ENCODE data around the gene SLC20A1.
"Not testable (repeated sequence)": the region's sequence is repeated elsewhere in the genome, so short reads cannot be mapped to it uniquely, and the experiment has no call there.

SLC20A1 gene

DNA sequence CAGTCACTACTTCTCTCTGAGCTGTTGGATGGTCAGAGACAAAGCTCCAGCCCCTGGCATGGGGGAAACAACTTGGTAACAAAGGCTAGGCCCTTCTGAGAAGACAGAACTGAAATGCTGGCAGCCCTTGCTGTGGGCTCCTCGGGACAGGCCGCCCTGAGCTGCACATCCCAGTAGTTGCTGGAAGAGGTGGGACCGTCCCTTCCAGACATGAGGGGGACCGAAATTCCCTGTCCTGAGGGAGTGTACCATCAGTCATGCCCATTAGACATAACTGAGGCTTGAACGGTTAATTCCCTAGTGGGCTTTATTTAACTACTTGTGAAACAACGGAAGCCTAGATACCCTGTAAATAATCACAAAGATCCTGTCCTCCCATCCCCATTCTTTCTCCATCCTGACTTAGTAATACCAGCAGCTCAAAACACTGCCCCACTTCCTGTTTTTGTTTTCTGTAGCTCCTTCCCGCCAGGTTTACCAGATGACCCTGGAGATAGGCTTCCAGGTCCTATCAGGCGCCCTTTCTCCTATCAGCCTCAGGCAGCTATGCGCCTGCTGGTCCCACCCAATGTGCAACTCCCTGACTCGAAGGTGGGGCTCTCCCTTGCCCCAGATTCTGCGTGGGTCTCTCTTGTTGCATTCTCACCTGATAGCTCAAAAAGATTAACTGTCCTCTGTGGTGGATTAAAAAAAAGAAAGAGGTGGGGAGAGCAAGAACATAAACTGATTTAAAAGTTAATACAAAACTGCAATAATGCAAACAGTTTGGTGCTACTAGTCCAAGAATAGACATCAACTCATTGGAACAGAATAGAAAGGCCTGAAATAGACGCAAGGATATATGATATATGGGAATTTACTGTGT is 38.0 kb downstream of the SLC20A1 start:
- DNase-seq (ENCODE audit: low read depth), result no peak

DNA sequence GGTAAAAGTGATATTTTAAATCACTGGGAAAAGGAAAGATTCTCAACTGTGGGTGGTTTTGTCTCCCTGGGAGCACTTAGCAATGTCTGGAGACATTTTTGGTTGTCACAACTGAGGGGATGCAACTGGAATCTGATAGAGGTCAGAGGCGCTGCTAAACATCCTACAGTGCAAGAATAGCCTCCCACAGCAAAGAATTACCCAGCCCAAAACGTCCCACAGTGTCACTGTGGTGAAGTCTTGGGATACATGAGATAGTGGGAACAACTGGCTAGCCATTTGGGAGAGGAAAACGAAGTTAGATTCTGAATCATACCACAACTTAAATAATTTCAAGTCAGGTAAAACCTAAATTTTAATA is 38.7 kb downstream of the SLC20A1 start:
- no peak for DNase-seq (ENCODE audit: low read depth)

DNA sequence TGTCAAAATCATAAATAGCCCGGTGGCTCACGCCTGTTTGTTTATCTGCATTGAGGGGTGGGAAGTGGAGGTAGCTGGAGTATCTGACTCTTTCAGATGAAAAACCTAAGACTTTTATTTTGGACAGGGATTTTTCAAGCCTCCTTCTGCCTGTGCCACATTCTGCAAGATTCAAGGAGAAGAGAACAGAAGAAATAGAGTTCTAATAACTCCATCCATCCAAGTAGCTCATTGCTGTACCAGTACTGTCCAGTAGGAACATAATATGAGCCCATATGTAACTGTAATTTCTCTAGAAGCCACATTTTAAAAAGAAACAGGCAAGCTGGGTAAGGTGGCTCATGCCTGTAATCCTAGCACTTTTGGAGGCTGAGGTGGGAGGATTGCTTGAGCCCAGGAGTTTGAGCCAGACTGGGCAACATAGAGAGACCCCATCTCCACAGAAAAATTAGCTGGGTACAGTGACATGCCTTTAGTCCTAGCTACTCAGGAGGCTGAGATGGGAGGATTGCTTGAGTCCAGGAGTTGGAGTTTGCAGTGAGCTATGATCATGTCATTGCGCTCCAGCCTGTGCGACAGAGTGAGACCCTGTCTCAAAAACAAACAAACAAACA is 39.6 kb downstream of the SLC20A1 start:
- DNase-seq (ENCODE audit: low read depth), result no peak

DNA sequence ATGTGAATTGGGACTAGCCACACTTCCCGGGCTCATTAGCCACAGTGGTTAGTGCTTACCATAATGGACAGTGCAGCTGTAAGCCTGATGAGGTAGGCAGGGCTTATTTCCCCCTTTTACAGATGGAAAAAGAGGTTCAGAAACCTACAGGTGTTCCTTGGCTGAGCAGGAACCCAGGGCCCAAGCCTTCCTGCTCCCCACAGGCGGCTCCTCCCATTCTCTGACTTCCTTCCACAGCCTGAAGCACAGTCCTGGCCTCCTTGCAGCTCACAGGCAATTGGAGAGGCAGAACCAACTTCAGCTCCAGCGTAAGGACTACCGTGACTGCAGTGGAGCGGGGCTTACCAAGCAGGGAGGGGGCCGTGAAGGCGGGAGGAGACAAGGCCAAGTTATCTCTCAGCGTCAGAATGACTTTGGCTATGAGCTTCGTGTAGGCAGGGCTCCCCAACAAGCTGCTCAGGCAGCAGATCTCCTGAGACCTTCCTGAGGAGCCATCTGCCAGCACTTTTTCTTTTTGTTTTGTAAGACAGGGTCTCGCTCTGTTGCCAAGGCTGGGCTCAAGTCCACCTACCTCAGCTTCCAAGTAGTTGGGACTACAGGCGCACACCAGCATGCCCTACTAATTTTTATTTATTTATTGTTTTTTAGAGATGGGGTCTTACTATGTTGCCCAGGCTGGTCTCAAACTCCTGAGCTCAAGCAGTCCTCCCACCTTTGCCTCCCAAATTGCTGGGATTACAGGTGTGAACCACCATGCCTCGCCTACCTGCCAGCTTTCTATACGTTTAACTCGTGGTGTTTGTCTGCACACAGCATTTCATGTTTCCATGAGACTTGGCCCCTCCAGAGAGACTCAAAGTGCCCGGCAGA is 40.8 kb downstream of the SLC20A1 start:
- no peak for DNase-seq (ENCODE audit: low read depth)

DNA sequence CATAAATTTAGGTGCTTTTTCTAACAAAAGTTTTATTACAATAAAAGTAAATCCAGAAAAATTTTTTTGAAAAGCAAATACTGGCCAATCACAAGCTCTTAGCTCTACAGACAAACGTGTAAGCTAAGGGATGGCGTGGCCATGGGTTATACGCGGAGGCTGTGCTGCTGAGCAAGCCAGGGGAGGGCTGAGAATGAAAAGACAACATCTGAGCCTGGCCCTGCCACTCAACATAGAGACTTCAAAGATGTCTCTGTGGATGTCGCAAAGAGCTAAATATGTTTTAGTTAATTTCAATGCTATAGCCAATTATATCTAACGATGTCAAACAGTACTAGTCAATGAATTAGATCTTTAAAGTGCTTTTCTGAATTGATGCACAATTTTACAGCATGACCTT is 41.8 kb downstream of the SLC20A1 start:
- no peak for DNase-seq (ENCODE audit: low read depth)

DNA sequence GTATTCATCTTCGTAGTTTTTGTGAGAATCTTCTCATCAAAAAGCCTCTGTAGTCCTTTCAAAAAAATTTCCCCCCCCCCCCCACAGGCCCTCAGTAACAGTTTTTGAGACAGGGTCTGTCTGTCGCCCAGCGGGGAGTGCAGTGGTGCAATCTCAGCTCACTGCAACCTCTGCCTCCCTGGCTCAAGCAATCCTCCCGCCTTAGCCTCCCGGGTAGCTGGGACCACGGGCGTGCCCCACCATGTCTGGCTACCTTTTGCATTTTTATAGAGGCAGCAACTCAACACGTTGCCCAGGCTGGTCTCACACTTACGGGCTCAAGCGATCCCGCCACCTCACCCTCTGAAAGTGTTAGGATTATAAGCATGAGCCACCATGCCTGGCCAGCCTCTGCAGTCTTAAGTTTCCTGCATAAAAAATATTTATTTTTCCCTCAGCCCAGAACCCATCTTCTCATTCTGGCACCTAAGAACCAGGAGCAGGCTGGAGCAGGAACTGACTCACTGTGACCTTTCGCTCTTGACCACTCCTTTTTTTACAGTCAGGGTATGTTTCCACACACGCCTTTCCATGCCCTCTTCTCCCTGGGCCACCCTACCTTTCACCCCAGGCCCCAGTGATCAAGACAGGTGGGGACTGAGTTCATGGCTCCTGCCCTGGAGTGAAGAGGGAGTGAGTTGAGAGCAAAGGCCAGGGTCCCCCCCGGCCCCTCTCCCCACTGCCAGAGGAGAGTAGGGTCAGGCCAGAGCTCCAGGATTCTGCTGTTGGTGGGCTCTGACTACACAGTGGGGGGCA is 42.5 kb downstream of the SLC20A1 start:
- DNase-seq (ENCODE audit: low read depth), result no peak

DNA sequence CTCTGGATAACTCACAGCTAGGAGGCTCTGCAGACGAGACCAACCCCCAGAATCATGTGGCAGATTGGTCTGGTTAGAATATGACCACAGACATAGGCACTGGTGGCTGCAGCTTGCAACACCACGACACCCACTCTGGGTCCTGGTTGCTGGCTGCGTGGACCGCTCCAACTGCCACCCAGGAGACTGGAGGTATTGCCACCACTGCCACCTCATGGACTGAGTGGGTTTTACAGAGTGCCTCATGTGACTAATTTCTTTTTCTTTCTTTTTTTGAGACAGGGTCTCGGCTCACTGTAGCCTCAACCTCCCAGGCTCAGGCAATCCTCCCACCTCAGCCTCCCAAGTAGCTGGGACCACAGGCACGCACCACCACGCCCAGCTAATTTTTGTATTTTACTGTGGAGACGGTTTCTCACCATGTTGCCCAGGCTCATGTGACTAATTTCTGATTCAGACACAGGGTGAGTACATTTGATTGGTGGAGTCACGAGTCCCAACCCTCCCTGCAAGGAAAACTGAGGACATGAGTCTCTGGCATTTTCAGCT is 45.2 kb downstream of the SLC20A1 start:
- peak; percentile 30 for DNase-seq (ENCODE audit: low read depth)

DNA sequence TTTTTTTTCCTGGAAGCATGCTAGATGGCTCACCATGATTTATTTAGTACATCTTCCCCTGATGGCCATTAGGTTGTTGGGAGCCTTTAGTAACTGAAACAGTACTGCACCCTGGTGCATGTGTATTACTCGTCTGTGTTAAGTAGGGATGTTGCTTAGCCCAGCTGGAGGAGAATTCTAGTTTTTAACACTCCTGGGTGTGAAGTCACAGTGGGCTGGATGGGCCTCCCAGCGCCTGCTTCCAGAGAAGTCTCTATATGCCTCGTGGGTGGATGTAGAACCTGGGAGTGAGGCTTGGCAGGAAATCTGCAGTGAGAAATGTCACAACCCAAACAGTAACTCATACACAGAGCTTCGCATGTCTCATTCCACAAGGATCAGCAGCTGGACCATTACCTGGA is 46.1 kb downstream of the SLC20A1 start:
- no peak for DNase-seq (ENCODE audit: low read depth)

DNA sequence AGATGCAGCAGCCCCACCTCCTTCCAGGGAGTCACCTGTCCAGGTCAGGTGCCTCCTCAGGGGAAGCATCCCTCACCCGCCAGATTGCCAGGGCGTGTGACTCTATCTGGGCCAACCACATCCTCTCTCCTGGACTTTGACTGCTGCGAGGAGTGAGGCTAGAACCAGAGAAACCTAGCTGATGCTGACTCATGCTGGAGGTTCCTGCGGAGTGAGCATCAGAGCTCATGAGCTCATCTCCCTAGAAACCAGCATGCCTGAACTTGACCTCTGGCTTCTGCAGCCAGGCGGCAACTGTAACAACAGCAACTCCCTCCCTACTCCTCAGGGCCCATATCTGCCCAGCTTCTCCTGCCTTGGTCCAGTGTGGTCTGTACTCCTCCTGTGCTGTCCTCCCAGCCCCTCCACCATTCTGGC is 46.8 kb downstream of the SLC20A1 start:
- peak; percentile 28 for DNase-seq (ENCODE audit: low read depth)

DNA sequence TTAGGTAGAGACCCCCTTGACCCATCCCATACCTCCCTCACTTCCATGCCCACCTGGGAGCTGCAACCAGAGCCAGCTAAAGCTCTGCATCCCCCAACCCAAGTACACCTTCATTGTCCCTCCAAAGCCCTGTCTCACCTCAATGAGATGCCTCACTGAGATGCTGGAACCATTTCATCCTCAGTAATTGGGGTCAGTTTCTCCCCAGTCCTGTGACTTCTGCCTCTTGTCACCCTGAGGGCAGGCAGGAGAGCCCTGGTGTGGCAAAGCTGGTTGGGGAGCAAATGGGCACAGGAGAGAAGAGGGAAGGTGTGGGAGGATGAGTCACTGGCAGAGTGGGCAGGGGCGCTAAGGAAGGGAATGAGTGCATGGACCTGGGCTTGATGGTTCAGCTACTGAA is 47.2 kb downstream of the SLC20A1 start:
- DNase-seq (ENCODE audit: low read depth), result no peak

DNA sequence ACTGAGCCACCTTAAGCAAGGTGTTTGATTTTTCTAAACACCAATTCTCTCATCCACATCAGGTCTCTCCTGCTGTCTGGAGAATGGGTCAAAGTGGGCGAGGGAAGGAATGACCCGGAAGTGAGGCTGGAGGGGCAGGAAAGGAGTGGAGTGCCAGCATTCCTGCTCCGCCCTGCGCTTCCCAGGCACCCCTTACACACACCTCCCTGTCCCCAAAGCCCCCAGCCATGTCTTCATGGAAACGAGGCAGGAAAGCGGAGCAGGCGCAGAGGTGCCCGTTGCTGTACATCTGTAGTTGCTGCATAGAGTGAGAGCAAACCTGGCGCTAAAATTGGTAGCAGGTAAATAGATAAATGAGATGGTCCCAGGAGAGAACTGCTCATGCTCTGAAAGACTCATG is 47.9 kb downstream of the SLC20A1 start:
- no peak for DNase-seq (ENCODE audit: low read depth)

DNA sequence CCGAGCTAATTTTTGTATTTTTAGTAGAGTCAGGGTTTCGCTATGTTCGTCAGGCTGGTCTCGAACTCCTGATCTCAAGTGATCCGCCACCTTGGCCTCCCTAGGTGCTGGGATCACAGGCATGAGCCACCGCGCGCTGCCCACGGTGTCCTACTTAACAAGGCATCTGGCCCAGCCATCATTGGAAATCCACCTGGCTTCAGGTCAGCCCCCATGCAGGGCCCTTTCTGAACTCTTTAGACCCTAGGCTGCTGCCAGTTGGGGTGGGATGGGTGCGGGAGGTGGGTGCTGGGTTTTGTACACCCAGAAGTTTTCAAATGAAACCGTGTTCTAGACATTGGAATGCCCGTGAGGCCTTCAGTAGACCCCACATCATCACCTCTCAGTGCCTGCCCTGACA is 48.4 kb downstream of the SLC20A1 start:
- DNase-seq (ENCODE audit: low read depth), result no peak

DNA sequence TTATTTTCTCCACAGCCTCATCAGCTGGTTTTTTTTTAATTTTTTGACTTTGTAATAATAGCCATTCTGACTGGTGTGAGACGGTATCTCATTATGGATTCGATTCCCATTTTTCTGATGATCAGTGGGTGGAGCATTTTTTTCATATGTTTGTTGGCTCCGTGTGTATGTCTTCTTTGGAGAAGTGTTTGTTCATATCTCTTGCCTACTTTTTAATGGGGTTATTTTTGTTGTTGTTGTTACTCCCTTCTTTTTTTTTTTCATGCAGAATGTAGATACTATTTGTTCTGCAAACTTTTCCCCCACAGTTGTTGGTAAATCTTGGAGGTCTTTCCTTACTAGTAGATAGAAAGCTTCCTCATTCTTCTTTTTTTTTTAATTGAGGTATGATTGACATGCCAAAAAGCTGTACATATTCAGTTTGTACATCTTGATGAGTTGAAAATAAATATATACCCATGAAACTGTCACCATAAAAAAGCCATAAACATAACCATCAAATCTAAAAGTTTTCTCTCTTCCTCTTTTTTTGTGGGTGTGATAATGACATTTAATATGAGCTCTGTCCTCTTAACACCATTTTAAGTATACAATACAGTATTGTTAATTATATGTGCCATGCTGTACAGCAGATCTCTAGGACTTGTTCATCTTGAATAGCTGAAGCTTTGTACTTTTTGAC is 53.2 kb downstream of the SLC20A1 start:
- no peak for DNase-seq (ENCODE audit: low read depth)

DNA sequence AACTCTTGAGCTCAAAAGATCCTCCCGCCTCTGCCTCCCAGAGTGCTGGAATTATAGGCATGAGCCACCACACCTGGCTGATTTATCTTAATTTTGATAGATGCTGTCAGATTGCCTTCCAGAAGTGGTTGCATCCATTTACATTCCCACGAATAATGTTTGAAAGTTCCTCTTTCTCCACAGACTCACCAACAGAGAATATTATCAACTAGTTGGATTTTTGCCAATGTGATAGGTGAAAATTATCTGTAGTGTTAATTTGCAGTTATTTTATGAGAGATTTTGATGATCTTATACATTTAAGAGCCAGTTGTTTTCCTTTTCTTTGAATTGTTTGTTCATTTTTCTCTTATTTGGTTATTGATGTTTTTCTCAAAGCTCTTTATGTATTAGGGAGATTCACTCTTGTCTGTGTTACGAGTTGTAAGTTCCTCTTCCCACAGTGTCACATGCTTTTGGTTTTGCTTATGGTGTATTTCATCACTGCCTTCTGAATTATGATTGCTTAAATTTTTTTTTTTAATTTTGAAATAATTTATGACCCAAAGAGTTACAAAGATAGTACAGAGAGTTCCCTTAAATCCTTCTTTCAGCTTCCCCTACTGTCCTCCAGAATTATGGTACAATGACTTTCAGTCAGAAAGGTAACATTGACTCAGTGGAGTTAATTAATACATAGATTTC is 54.4 kb downstream of the SLC20A1 start:
- DNase-seq (ENCODE audit: low read depth), result no peak

DNA sequence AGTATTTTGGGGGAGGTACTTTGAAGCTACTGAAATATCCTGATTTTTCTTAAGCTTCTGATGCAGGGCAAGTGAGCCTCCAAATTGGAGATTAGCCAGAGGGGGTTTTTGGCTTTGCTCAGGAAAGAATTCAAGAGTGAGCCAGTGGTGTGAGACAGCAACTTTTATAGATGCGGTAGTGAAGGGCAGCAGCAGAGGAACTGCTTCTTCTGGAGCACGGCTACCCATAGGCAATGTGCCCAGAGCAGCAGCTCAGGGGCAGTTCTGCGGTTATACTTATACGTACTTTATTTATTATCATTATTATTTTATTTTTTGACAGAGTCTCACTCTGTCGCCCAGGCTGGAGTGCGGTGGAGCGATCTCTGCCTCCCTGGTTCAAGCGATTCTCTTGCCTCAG is 55.3 kb downstream of the SLC20A1 start:
- no peak for DNase-seq (ENCODE audit: low read depth)

DNA sequence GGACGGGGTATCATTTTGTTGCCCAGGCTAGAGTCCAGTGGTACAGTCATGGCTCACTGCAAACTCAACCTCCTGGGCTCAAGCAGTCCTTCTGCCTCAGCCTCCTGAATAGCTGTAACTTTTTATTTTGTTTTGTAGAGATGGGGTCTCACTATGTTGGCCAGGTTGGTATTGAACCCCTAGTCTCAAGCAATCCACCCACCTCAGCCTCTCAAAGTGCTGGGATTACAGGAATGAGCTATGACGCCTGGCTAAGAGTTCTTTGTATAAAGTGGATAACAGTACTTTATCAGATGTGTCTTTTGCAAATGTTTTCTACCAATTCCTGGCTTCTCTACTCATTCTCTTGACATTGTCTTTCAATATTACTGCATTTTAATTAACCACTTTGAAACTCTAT is 57.9 kb downstream of the SLC20A1 start:
- no peak for DNase-seq (ENCODE audit: low read depth)

DNA sequence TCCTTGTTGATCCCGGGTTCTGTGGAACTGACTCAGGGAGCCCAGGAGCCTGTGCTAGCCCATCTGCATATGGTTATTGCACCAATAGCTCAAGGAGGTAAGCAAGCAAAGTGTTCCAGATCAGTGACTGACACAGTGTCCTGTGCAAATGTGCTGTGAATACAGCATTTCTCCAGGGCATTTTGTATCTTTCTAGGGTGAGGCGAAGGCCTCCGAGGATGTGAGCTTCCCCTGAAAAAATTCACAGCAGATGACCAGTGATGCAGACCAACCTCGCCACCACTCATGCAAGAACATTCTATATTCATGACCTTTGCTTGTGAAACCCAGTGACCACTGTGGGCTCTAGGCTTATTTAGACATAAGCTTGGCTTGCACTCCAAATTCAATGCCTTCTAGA is 59.8 kb downstream of the SLC20A1 start:
- no peak for DNase-seq (ENCODE audit: low read depth)

DNA sequence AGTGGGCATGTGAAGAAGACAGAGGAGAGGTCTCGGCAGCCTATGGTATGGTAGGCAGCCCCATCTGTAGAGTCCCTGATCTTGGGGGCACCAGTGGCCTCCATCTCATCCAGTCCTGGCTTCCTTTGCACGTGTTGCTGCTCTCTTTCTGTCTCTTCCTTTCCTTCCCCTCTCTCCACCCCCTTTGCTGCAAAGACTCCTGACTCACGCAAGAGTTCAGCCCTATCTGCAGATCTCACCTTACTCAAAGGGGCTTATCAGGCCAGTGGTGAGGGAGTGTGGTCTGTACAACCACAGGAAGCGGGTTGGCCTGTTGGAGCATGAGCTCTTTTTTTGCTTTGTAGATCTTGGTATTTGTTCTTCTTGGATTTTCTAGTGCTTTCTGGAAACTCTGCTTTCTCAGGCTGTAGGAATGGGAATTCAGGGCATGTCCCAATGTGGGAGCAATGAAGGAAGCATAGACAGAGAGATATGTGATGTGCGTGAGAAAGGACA is 60.5 kb downstream of the SLC20A1 start:
- DNase-seq (ENCODE audit: low read depth), result peak; percentile 20

DNA sequence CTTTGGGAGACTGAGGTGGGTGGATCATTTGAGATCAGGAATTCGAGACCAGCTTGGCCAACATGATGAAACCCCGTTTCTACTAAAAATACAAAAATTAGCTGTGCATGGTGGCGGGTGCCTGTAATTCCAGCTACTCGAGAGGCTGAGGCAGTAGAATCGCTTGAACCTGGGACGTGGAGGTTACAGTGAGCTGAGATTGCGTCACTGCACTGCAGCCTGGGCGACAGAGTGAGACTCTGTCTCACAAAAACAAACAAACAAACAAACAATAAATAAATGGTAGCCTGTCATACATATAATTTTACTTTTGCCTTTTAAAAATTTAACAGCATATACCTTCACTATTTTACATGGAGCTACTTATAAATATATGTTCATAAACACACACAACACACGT is 61.2 kb downstream of the SLC20A1 start:
- DNase-seq (ENCODE audit: low read depth), result not testable (repeated sequence)

DNA sequence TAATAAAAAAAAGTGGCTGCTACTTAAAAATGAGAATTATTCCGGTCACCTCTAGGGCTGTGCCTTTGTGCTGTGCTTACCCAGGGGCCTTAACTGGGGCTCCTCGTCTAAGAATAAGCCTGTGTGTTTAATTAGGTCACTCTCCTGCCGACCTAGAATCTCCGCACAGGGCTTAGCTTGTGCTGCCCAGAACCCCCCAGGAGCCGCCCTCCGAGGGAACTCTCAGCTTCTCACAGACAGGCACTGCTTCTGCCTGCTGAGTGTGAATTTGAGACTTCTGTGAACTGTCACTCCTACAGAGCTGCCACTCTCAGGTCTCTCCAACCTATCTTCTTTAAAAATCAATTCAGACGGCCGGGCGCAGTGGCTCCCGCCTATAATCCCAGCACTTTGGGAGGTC is 63.2 kb downstream of the SLC20A1 start:
- no peak for DNase-seq (ENCODE audit: low read depth)
